ENCODE measurements around the gene ACSBG1.
A peak's percentile ranks its signal among the peaks of the same experiment; 100 is the strongest.
"Not testable (repeated sequence)": the region's sequence is repeated elsewhere in the genome, so short reads cannot be mapped to it uniquely, and the experiment has no call there.

The ACSBG1 gene

GRCh38 chr15:78170848-78171773 lies 63.3 kb downstream of the ACSBG1 start:
- no peak for DNase-seq (ENCODE audit: low spot score)

DNA sequence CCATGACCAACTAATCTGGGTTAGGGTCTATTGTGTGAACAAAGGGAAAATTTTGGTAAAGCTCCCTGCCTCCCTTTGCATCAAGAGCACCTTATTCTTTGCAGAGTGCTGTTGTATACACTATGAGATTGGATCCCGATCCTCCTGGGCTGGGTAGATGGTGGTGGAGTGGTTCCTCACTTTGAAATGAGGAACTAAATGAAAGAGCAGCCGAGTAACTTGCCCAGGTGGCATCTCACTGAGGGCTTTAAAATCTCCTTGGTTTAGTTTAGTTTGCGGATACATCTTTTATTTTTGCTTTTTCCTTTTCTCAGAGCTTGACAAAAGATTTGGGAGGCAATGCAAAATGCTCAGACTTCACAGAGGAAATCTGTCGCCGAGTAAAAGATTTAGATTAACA lies 65.8 kb downstream of the ACSBG1 start:
- no peak for DNase-seq (ENCODE audit: low spot score)

- no peak for DNase-seq (ENCODE audit: low spot score)
Observed at GRCh38 chr15:78167227-78167888, 67.0 kb downstream of the ACSBG1 start.

DNA sequence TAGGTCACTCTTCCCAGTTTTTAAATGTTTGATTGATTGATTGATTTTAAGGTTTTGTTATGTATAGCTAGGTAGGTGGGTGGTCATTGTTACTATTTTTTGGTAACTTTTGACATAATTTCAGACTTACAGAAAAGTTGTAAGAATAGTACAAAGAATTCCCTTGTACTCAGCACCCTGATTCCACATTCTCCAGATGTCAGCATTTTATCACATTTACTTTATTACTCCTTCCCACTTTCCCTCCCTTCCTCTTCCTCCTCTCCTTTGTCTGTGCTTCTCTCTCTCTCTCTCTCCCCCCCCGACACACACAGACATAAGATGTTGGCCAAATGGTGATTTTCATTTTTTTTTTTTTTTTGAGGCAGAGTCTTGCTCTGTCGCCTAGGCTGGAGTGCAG lies 70.4 kb downstream of the ACSBG1 start:
- no peak for DNase-seq (ENCODE audit: low spot score)

- DNase-seq (ENCODE audit: low spot score), result no peak
Observed at GRCh38 chr15:78162038-78162437, 72.3 kb downstream of the ACSBG1 start.

GRCh38 chr15:78159395-78159794 lies 75.0 kb downstream of the ACSBG1 start:
- no peak for DNase-seq (ENCODE audit: low spot score)

DNA sequence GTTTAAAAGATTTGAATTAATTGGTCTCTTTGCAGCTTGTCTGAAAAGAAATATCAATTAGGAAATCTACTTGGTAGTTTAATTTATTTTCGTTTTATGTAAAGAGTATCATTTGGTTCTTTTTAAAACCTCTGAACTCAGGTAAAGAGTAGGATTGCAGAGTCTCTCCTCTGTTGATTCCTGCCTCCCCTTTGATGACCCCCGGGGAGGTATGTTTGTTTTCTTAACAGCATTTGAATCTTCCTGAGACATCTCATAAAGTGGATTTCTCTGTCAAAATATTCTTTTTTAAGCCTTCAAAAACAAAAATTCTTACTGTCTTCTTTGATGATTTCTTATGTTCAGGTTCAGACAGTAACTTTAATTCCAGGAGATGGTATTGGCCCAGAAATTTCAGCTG lies 77.2 kb downstream of the ACSBG1 start:
- DNase-seq (ENCODE audit: low spot score), result no peak

DNA sequence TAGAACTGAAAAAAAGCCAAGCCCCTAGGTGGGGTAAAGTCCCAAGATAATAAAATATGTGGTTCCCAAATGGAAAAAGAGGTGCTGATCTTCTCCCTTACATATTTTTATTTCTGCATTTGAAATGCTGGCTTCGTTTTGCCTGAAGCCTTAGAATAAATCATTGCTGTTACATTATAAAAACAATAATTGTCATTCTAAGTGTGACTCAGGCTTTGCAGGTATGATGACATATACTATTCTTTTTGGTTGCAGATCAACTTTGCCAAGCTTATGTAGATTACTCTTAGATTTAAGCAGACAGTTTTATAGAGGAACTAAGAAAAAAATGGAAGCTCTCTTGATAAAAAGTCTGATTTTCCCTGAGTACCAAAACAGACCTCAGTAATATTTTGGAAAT lies 77.7 kb downstream of the ACSBG1 start:
- DNase-seq (ENCODE audit: low spot score), result no peak

GRCh38 chr15:78155355-78155939 lies 78.9 kb downstream of the ACSBG1 start:
- no peak for DNase-seq (ENCODE audit: low spot score)

DNA sequence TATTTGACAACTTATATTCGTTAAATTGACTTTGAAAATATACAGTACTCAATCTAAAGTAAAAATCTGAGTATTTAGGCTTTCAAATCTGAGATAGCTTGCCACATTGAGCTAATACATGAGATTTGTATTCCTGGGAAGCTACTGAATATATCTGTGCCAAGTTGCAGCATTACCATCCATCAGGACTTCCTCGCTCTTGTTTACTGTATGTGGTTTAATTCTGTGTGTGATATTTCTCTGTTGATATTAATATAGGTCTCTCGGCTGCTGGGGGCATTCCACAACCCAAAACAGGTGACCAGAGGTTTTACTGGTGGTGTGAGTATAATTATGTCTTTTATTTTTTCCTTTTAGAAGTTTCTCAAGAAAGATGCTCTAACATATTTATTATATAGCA lies 79.4 kb downstream of the ACSBG1 start:
- no peak for DNase-seq (ENCODE audit: low spot score)

GRCh38 chr15:78151075-78151474 lies 83.3 kb downstream of the ACSBG1 start:
- DNase-seq (ENCODE audit: low spot score), result not testable (repeated sequence)

- DNase-seq (ENCODE audit: low spot score), result no peak
Observed at GRCh38 chr15:78149805-78150751, 84.3 kb downstream of the ACSBG1 start.

DNA sequence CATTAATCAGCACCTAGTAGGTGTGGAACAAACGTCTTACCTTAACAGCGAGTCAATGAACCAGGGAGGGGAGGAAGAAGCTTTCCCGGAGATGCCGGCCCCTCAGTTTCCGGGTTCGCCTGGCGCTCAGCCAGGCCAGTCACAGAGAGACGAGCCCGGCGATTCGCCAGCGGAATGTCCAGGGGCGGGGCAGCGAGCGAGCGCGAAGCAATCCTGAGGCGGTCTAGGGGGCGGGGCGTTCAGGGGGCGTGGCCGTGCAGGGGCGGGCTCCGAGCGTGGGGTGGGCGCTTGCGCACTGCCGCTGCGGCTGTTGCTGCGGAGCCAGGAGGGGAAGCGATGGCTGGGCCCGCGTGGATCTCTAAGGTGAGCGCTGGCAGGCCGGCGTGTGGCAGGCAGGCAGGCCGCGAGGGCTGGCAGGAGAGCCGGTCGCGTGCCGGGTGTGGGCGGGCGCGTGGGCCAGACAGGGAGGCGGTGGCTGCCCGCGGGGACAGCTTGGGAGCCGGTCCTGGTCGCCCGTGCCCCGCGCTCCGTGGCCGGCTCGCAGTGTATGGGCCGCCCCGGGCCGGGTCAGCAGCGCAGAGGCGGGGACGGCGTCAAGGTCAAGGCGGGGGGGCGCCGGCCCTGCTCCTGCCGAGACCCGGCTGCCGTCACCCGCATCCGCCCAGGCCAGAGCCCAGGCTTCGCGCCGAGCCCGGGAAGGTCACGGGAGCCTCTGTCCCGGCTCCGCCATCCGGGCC lies 85.1 kb downstream of the ACSBG1 start, which contains the start of gene IDH3A:
IDH3A (plus strand) TSS at position 295 of the 737 bp plus-strand sequence; CDS start at position 337, 42 bp downstream.
- DNase-seq (ENCODE audit: low spot score), result peak; percentile 92

DNA sequence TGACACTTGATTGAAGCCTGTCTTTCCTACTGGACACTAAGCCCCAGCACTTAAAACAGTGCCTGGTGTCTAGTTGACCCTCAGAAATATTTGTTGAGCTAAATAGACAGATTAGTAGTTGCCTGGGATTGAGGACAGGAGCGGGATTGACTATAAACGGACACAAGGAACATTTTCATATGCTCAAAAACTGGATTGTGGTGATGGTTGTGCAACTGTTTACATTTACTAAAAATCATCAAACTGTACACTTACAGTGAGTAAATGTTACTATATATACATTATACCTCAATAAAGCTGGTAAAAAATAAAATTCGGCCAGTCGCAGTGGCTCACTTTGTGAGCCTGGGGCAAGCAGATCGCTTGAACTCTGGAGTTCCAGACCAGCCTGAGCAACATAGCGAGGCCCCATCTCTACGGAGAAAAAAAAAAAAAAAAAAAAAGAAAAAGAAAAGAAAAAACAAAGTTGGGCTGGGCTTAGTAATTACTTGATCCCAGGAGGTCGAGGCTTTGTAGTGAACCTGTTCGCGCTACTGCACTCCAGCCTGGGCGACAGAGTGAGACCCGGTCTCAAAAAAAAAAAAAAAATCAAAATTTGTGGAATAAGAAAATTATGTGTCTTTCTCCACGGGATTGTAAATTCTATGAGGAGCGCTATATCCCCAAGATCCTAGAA lies 85.8 kb downstream of the ACSBG1 start:
- no peak for DNase-seq (ENCODE audit: low spot score)

GRCh38 chr15:78147566-78147965 lies 86.8 kb downstream of the ACSBG1 start:
- no peak for DNase-seq (ENCODE audit: low spot score)

DNA sequence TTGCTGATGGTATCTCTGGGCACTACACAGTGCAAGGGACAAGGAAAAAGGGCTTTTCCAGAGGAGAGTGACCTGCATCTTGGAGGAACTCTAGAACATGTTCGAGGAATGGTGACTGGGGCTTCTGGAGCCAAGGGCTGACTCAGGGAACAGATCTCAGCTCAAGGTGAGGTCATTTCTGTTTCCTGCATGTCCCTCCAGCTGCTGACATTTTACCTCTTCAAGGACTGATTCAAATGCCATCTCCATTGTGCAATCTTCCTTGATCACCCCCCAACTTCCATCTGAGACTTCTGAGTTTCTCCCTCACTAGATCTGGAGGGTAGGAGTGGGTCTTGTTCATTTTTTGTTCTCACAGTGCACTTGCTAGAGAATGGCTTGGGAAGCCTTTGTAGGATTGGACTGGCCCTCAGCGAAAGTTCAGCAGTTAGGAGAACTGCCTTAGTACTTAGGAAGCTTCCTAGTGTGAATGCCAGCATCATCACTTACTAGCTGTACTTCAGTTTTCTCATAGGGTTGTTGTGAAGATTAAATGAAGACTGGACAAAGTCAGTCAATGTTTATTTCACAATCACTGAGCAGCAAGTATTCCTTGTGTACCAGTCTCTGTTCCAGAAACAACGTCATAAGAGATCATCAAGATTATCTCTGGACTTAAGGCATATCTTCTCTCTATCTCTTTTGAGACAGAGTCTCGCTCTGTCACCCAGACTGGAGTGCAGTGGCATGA lies 87.8 kb downstream of the ACSBG1 start:
- no peak for DNase-seq (ENCODE audit: low spot score)

DNA sequence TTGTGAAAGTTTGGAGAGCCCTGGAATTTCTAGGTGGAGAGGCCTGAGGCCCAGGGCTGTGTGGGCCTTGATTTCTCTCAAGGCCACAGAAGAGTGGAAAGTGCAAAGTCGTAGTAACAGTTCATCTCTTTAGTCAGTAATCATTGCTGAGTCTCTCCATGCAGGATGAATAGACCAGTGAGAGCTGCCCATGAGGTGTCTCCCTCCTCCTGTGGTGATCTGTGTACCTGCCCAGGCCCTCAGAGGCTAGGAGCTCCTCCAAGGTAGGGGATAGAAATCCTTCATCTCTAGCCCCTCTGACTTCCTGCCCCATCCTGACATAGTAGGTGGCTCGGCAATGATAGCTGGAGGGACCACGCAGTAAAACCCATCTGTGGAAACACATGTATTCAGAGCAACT lies 92.0 kb downstream of the ACSBG1 start:
- DNase-seq (ENCODE audit: low spot score), result no peak

DNA sequence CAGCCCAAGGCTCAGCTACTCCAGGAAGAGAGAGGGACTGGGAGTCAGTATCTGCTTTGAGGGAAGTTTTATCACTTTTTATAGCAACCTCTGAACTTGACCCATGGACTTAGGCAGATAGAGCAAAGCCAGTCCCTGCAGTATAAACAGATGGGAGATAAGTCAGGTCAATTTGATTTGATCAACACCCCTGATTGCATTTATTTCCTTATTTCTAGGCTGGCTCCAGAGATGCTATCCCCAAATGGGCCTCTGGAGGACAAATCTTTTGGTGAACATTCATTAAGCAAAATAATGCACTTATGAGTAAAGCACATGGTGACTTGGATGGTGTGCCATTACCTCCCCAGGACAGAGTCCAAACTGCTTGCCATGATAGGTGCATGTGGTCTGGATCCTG lies 94.1 kb downstream of the ACSBG1 start:
- DNase-seq (ENCODE audit: low spot score), result peak; percentile 37

- no peak for DNase-seq (ENCODE audit: low spot score)
Observed at GRCh38 chr15:78139578-78139977, 94.8 kb downstream of the ACSBG1 start.
